IPS-18a (cell line): ENCODE results near the gene STT3B.
A peak's percentile ranks its signal among the peaks of the same experiment; 100 is the strongest.

ENCODE experiments used
- H3K27ac ChIP-seq: one replicate; pipeline ENCODE4 v1.5.1; 2013; ENCODE audit warnings: low read length
- H3K27me3 ChIP-seq: one replicate; pipeline ENCODE4 v1.6.1; 2013; ENCODE audit warnings: mild to moderate bottlenecking, low read length; ENCODE audit not compliant: control insufficient read depth, insufficient read depth
- H3K36me3 ChIP-seq: one replicate; pipeline ENCODE4 v1.6.1; 2013; ENCODE audit warnings: low read depth, low read length; ENCODE audit not compliant: control insufficient read depth
- H3K4me1 ChIP-seq: one replicate; pipeline ENCODE4 v1.6.1; 2013; ENCODE audit warnings: low read depth, low read length; ENCODE audit not compliant: control insufficient read depth
- H3K4me3 ChIP-seq: one replicate; pipeline ENCODE4 v1.5.1; 2013; ENCODE audit warnings: low read length
- H3K9ac ChIP-seq: one replicate; pipeline ENCODE4 v1.6.1; 2013; ENCODE audit warnings: mild to moderate bottlenecking, low read length, moderate library complexity
- H3K9me3 ChIP-seq: one replicate; pipeline ENCODE4 v1.6.1; 2013; ENCODE audit warnings: low read depth, low read length; ENCODE audit not compliant: control insufficient read depth

Gene STT3B

DNA sequence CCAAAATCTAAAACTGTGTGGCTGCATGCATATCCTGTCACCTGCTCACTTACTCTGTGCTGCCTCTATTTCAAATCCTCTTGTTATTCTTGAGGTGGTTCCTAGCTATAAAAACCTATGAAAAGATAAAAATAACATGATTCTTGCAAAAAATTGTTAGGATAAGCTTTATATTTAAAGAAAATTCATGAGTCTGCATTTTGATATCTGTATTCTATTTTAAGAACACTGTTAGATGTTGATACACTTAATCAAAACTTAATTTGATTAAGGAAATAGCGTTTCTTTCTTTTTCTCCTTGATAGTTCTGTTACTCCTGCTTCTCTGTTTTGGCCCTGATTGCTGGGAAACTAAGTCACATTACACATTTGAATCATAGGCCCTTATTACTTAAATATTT lies 22.5 kb downstream of the STT3B start:
- no peak overlapping the region for H3K9ac ChIP-seq
- H3K27ac ChIP-seq, result no peak overlapping the region
- no peaks in the 10 kb centered on the region for H3K36me3 ChIP-seq
- H3K9me3 ChIP-seq, result no peaks in the 10 kb centered on the region
- peaks cover 4% of the 10 kb centered on the region for H3K4me1 ChIP-seq
- H3K4me3 ChIP-seq, result no peak overlapping the region
- H3K27me3 ChIP-seq, result no peaks in the 10 kb centered on the region

DNA sequence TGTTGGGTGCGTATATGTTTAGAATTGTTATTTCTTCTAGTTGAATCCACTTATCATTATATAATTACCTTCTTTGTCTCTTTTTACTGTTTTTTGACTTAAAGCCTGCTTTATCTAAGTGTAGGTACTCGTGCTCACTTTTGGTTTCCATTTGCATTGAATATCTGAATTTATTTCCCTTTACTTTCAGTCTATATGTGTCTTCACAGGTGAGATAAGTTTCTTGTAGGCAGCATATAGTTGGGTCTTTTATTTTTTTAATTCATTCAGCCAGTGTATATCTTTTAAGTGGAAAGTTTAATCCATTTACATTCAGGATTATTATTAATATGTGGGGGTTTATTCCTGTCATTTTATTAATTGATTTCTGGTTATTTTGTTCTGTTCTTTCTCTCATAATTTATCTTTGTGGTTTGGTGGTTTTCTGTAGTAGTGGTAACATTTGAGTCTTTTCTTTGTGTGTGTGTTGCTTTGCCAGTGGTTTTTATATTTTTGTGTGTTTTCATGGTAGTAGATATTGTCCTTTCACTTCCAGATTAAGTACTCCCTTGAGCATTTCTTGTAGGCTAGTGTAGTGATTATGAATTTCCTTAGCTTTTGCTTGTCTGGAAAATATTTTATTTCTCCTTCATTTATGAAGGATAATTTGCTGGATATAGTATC lies 27.3 kb downstream of the STT3B start:
- no peak overlapping the region for H3K9ac ChIP-seq
- no peak overlapping the region for H3K27ac ChIP-seq
- H3K9me3 ChIP-seq, result no peaks in the 10 kb centered on the region
- no peaks in the 10 kb centered on the region for H3K36me3 ChIP-seq
- H3K27me3 ChIP-seq, result no peaks in the 10 kb centered on the region
- peaks cover 13% of the 10 kb centered on the region for H3K4me1 ChIP-seq
- H3K4me3 ChIP-seq, result no peak overlapping the region

DNA sequence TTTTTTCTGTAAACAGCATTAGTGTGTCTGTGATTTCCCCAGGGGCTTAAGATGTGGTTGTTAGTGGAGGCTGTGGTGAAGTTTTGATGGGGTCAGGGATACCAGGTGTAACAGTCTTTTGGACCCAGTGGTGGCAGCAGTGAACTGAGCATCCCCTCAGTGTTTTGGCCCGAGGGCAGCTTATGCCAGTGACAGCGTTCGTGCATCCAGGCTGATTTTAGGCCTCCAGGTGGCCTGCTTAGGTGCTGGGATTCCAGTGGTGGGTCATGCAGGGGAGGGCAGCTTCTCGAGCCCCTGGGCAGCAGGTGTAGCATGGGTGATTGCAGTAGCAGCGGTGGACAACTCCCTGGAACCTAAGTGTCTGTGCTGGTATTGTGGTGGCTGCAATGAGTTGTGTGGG lies 29.2 kb downstream of the STT3B start:
- H3K4me1 ChIP-seq, result peaks cover 17% of the 10 kb centered on the region
- H3K27ac ChIP-seq, result no peak overlapping the region
- H3K36me3 ChIP-seq, result no peaks in the 10 kb centered on the region
- H3K4me3 ChIP-seq, result no peak overlapping the region
- no peak overlapping the region for H3K9ac ChIP-seq
- no peaks in the 10 kb centered on the region for H3K27me3 ChIP-seq
- H3K9me3 ChIP-seq, result no peaks in the 10 kb centered on the region

DNA sequence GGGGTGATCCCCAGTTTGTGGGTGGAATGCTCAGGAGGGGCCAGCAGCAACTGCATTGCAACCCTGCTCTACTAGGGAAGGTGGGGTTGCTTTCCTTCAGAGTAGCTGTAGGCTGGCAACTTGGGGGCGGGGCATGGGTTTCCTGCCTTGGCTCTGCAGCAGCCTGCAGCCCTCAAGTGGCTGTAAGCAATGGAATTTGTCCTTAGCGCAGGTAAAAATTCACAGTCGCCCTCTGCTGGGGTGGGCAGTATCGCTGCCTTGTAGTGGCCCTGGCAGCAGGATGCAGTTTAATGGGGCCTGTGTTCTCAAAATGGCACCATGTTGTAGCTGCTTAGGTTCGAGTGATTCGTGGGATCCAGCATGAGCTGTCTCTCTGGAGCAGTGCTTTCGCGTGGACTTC lies 29.8 kb downstream of the STT3B start:
- no peak overlapping the region for H3K27ac ChIP-seq
- H3K4me1 ChIP-seq, result peaks cover 21% of the 10 kb centered on the region
- no peaks in the 10 kb centered on the region for H3K36me3 ChIP-seq
- H3K9ac ChIP-seq, result no peak overlapping the region
- H3K9me3 ChIP-seq, result no peaks in the 10 kb centered on the region
- no peak overlapping the region for H3K4me3 ChIP-seq
- no peaks in the 10 kb centered on the region for H3K27me3 ChIP-seq

DNA sequence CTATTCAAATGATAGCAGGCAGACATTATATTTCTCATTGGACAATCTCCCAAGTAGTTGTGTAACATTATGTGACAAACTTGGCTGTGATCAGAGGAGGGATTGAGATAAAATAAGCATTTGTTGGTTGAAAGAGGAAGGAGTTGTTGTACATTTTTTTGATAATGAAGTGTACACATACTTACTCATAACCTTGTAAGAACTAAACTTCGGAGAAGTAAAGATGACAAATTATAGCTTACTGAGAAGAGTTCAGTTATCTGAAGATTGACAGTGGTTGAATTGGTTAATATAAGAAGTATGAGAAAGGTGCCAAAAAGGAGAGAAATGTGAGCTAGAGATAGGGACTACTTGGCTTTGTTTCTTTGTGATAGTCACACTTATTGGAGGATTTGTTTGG lies 32.6 kb downstream of the STT3B start:
- Histone ChIP-seq H3K36me3 (no peaks in the 10 kb centered on the region), H3K9ac (no peak overlapping the region), H3K27me3 (no peaks in the 10 kb centered on the region), H3K4me1 (peaks cover 28% of the 10 kb centered on the region), H3K27ac (no peak overlapping the region), H3K9me3 (no peaks in the 10 kb centered on the region), H3K4me3 (no peak overlapping the region)

DNA sequence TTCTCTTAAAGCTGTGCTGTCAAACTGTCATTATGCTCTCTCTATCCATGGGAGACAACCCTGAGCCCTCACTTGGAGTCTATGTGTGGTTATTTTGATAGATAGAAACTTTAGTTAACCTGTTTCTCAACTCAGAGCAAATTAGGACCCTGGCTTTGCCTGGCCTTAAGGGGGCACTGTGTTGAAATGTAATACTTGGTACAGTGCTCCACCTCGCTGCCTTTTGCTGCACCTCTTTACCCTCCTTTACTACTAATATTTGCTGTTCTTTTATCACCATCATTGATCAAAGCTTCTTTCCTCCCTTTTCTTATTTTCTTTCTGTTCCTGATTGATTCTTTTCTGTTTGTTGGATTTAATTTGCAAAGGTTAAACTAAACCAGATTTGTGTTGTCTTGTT lies 34.3 kb downstream of the STT3B start:
- Histone ChIP-seq H3K4me1 (peaks cover 34% of the 10 kb centered on the region), H3K9me3 (no peaks in the 10 kb centered on the region), H3K27me3 (no peaks in the 10 kb centered on the region), H3K4me3 (no peak overlapping the region), H3K27ac (no peak overlapping the region), H3K9ac (no peak overlapping the region), H3K36me3 (no peaks in the 10 kb centered on the region)

DNA sequence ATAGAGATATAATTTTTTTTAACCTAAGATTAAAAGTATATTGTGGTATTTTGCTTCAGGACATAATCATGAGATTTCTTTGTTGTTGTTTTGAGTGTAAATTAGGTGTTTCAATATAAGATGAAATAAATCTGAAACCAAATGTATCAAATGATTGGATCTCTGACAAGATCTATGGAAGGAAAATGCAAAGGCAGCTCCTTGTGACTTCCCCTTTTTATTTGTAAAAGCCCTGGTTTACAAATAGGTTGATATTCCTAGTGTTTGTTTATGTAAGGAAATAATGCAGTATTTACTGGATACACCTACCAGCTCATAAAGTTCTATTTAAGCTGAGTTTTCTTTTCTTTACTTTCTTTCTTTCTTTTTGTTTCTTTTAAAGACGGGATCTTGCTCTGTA lies 35.9 kb downstream of the STT3B start:
- no peak overlapping the region for H3K27ac ChIP-seq
- no peaks in the 10 kb centered on the region for H3K36me3 ChIP-seq
- H3K4me3 ChIP-seq, result no peak overlapping the region
- no peaks in the 10 kb centered on the region for H3K9me3 ChIP-seq
- H3K4me1 ChIP-seq, result peaks cover 32% of the 10 kb centered on the region
- no peaks in the 10 kb centered on the region for H3K27me3 ChIP-seq
- no peak overlapping the region for H3K9ac ChIP-seq

DNA sequence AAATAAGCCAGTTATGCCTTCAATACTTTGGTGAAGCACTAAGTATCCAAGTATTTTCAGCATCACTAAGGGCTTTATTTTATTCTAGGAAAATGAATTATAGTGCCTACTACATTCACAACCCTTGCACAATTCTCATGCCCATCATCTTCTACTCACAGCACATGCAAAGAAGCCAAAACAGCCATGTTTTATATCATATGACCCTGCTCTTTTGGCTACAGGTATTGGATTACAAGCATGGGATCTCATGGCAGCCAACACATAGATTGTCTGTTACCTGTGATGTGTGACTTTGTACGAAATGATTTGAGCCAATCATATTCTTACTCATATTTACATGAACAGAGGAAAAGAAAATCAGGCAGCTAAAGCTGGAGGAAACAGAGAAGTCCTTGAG lies 38.6 kb downstream of the STT3B start:
- Histone ChIP-seq H3K9me3 (no peaks in the 10 kb centered on the region), H3K4me1 (peaks cover 47% of the 10 kb centered on the region), H3K27ac (no peak overlapping the region), H3K4me3 (no peak overlapping the region), H3K9ac (no peak overlapping the region), H3K27me3 (no peaks in the 10 kb centered on the region), H3K36me3 (no peaks in the 10 kb centered on the region)

DNA sequence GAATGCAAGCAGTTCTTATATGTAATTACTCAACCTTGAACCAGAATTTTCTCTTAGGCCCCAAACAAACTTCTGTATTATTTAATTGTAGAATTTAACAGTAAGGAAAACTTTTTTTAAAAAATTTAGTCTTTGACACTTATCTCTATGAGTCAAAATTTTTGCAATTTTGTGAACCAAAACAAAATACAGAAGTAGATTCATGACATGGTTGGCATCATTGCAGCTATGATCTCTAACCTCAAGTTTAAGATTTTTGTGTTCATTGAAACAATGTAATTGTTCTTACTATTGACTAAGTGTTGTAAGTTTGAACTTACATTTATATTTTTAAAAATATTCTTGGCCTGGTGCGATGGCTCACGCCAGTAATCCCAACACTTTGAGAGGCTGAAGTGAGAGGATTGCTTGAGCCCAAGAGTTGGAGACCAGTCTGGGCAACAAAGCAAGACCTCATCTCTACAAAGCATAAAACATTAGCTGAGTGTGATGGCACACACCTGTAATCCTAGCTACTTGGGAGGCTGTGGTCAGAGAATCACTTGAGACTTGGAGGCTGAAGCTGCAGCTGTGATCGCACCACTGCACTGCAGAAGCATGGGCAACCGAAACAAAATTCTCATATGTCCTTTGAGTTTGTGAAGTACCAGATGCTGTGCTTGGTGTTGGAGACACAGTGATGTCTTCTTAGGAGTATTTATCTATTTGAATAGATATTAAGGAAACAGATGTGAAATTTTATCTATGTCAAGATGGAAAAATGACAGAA lies 39.7 kb downstream of the STT3B start:
- H3K36me3 ChIP-seq, result no peaks in the 10 kb centered on the region
- no peak overlapping the region for H3K27ac ChIP-seq
- peaks cover 39% of the 10 kb centered on the region for H3K4me1 ChIP-seq
- no peak overlapping the region for H3K4me3 ChIP-seq
- no peaks in the 10 kb centered on the region for H3K9me3 ChIP-seq
- H3K27me3 ChIP-seq, result no peaks in the 10 kb centered on the region
- no peak overlapping the region for H3K9ac ChIP-seq

DNA sequence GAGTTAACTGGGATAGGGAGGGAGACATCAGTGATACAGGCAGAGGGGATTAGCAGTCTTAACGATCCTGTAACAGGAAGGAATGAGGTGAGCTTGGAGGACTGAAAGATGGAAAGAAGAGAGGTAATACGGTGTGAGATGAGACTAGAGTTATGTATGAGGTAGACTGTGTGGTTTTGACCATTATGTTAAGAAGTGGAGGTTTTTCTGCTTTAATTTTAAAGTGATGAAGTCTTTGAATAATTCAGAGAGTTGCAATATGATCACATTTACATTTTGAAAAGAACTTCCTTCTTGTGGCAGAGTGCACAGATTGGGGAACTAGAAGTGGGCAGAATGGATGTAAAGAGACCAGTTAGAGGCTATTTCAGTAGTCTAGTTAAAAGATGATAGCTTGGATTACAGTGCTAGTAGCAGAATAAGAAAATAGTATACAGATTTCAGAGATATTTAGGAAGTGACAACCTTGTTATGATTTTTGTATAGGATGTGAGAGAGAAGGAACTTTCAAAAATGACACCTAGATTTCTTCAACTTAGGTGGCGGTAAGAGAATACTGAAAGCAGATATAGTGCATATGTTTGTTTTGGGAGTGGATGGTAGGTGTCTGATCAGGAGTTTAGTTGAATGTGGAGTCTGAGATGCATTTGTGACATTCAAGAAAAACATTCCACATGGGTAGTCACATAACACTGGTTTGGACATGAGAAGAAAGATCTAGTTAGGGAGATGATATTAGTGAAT lies 40.5 kb downstream of the STT3B start:
- no peaks in the 10 kb centered on the region for H3K27me3 ChIP-seq
- H3K4me1 ChIP-seq, result peaks cover 37% of the 10 kb centered on the region

DNA sequence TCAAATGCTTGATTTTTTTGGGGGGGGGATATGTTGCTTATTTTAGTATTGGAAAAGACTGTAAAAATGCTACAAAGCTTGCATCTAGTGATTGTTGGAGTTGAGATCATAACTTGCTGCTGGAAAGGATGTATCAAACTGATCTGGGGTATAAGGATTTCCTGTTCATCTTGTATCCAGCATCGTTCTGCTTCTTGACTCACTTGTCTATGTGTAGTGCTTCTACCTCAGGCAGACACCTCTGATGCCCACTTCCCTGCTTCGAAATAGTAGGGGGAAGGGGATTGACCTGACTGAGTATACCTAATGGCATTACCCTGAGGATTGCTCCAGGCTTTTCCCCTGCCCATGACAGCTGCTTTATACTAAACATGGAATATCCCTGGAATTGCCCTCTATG lies 42.7 kb downstream of the STT3B start:
- Histone ChIP-seq H3K4me1 (peaks cover 30% of the 10 kb centered on the region), H3K9me3 (no peaks in the 10 kb centered on the region), H3K4me3 (no peak overlapping the region), H3K27me3 (no peaks in the 10 kb centered on the region), H3K27ac (no peak overlapping the region), H3K9ac (no peak overlapping the region), H3K36me3 (peaks cover 10% of the 10 kb centered on the region)

More for the DNA sequence above, 40.5 kb downstream of the STT3B start:
- no peak overlapping the region for H3K4me3 ChIP-seq
- no peaks in the 10 kb centered on the region for H3K36me3 ChIP-seq
- no peak overlapping the region for H3K9ac ChIP-seq
- no peaks in the 10 kb centered on the region for H3K9me3 ChIP-seq
- peak overlapping the region; percentile 9 for H3K27ac ChIP-seq
